CD4-positive, alpha-beta T cell (primary cell): ENCODE data around the gene WNT1. TPM values are rescaled to one million over a fixed set of nuclear protein-coding genes. Genes with fewer than 3 reads are reported as not detected.

ENCODE experiments used
- ATAC-seq: fragments of 200-7000 bp; cut with Tn5 transposase; one replicate; pipeline ENCODE4 v1.10.0; 2022; ENCODE audit warnings: mild to moderate bottlenecking; ENCODE audit not compliant: poor library complexity
- CTCF ChIA-PET: fragments of 350-600 bp; sonication (Branson Sonifier 250); formaldehyde crosslinking; loops from one replicate; lab custom pipeline; 2021; ENCODE audit warnings: antibody characterized with exemption, inconsistent platforms; lab: Charles Lee
- POLR2A ChIA-PET: fragments of 350-600 bp; sonication (Branson Sonifier 250); formaldehyde crosslinking; loops from one replicate; lab custom pipeline; 2021; ENCODE audit warnings: antibody characterized with exemption, inconsistent platforms; lab: Charles Lee
- DNase-seq, 14 experiments: peaks; one replicate each; pipeline ENCODE4 v3.0.0-alpha.2; 2013 to 2020; ENCODE audit warnings: mixed read lengths in 2 of 14
- H3K27ac ChIP-seq, 2 donors: one replicate each; pipeline versions ENCODE4 v1.5.1 to v1.7.0; 2013; ENCODE audit warnings: low read length in 2 of 2, low read depth in 1 of 2, mild to moderate bottlenecking in 1 of 2
- H3K27me3 ChIP-seq, 2 experiments: 1 replicate in 1 of 2; 2 replicates in 1 of 2; pipeline versions ENCODE4 v1.6.1 to v1.7.0; 2013; ENCODE audit warnings: low read length in 2 of 2, control low read depth in 1 of 2, mild to moderate bottlenecking in 1 of 2, moderate library complexity in 1 of 2; ENCODE audit not compliant: insufficient read depth in 2 of 2, control insufficient read depth in 1 of 2
- H3K36me3 ChIP-seq: one replicate; pipeline ENCODE4 v1.6.1; 2013; ENCODE audit warnings: low read length, control low read depth; ENCODE audit not compliant: insufficient read depth
- H3K4me1 ChIP-seq: one replicate; pipeline ENCODE4 v1.6.1; 2013; ENCODE audit warnings: low read length, control low read depth; ENCODE audit not compliant: insufficient read depth
- H3K4me3 ChIP-seq: one replicate; pipeline ENCODE4 v1.5.1; 2013; ENCODE audit warnings: mild to moderate bottlenecking, low read length, moderate library complexity
- H3K9me3 ChIP-seq, 2 experiments: 1 replicate in 1 of 2; 2 replicates in 1 of 2; pipeline versions ENCODE4 v1.6.1 to v1.7.0; 2013; ENCODE audit warnings: low read length in 2 of 2, mild to moderate bottlenecking in 2 of 2, control low read depth in 1 of 2, moderate library complexity in 1 of 2; ENCODE audit not compliant: control insufficient read depth in 1 of 2, insufficient read depth in 1 of 2
- H3K27ac Mint-ChIP-seq: one replicate; pipeline ENCODE4 v1.8.0; 2020; ENCODE audit warnings: mixed read lengths
- H3K27me3 Mint-ChIP-seq: one replicate; pipeline ENCODE4 v1.8.0; 2021; ENCODE audit warnings: mixed read lengths
- H3K36me3 Mint-ChIP-seq: one replicate; pipeline ENCODE4 v1.8.0; 2021; ENCODE audit warnings: low read depth, mixed read lengths
- H3K4me1 Mint-ChIP-seq: one replicate; pipeline ENCODE4 v1.8.0; 2021; ENCODE audit warnings: low read depth, mixed read lengths
- H3K4me3 Mint-ChIP-seq: one replicate; pipeline ENCODE4 v1.8.0; 2020; ENCODE audit warnings: mild to moderate bottlenecking, mixed read lengths
- H3K9me3 Mint-ChIP-seq: one replicate; pipeline ENCODE4 v1.8.0; 2020; ENCODE audit warnings: mixed read lengths
- intact Hi-C, 2 experiments: fragments of 100-400 bp; cut with DNase I in 1 of 2; cut with micrococcal nuclease in 1 of 2; formaldehyde crosslinking; loops; one replicate each; pipeline versions ENCODE4 v1.15.1 to v1.9.0; 2023 to 2025; cut with DNase I, micrococcal nuclease
- total RNA-seq, 174 experiments: library from RNA in 2 of 174; stranded (reverse) in 2 of 174; gene quantifications; one replicate each; pipeline ENCODE4 v1.2.3 and lab custom pipeline; 2021 to 2026
- TF ChIP-seq, protein P1 (sequence below): fragments of 200-600 bp; IDR thresholded peaks from one replicate; pipeline ENCODE4 v1.8.0; 2022; ENCODE audit warnings: antibody characterized with exemption, mild to moderate bottlenecking

WNT1 gene
- total RNA-seq, 2 experiments from 2014 or later = 1.8 to 2.7 TPM

DNA sequence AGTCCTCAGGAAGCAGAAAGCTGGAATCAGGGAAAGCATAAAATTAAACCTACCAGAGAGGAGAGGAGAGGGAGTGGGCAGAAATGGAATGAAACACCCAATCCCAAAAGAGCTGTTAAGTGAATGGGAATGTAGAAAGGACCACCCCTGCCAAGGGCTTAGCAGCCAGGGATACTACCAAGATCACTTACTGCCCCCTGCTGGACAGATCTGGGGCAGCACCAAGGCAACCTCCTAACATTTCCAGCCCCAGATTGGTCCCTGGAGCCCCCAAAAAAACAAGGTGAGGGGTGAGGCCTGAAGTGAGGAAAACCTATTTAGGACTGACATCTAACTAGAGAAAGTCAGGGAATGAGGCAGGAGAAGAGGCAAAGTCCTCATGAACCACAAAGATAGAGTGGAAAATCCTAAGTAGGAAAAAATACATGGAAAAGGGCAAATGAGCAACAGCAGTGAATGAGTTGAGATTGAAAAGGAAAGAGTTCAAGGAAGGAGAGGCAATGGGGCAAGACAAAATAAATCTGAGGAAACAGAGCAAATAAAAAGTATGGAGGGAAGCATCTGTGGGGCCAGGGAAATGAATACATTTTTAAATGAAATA is 41.6 kb upstream of the WNT1 start:
- Mint-ChIP-seq H3K36me3 (peaks cover 75% of the 10 kb centered on the region), H3K27ac (peak overlapping the region; percentile 32), H3K4me1 (peaks cover 32% of the 10 kb centered on the region), H3K9me3 (no peaks in the 10 kb centered on the region), H3K27me3 (no peaks in the 10 kb centered on the region), H3K4me3 (no peak overlapping the region)
- Histone ChIP-seq H3K4me1 (peaks cover 55% of the 10 kb centered on the region), H3K27me3 (no peaks in the 10 kb centered on the region), H3K9me3 (no peaks in the 10 kb centered on the region), H3K36me3 (peaks cover 54% of the 10 kb centered on the region), H3K4me3 (no peak overlapping the region), H3K27ac (no peak overlapping the region)
- TF ChIP-seq, protein P1, sequence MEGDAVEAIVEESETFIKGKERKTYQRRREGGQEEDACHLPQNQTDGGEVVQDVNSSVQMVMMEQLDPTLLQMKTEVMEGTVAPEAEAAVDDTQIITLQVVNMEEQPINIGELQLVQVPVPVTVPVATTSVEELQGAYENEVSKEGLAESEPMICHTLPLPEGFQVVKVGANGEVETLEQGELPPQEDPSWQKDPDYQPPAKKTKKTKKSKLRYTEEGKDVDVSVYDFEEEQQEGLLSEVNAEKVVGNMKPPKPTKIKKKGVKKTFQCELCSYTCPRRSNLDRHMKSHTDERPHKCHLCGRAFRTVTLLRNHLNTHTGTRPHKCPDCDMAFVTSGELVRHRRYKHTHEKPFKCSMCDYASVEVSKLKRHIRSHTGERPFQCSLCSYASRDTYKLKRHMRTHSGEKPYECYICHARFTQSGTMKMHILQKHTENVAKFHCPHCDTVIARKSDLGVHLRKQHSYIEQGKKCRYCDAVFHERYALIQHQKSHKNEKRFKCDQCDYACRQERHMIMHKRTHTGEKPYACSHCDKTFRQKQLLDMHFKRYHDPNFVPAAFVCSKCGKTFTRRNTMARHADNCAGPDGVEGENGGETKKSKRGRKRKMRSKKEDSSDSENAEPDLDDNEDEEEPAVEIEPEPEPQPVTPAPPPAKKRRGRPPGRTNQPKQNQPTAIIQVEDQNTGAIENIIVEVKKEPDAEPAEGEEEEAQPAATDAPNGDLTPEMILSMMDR = peak; percentile 94
- ATAC-seq (peak; percentile 60), DNase-seq (peak; percentile 75 to 90 (median 84))
- CTCF ChIA-PET = interaction anchor here (0.6 to 3.0 kb wide), 7 partner anchors 9 to 83 kb away, joined by 3 to 25 read pairs (median 6); partner anchors contain the start of genes ARF3 and FKBP11
- POLR2A ChIA-PET = interaction anchor here (0.9 to 2.5 kb wide), 4 partner anchors 12 to 83 kb away, joined by 3 to 12 read pairs (median 6); partner anchors contain the start of genes ARF3 and FKBP11
- intact Hi-C loops = loop anchor here (1.0 to 5.0 kb wide), 5 partner anchors 12 to 184 kb away; partner anchors contain the start of gene WNT1 (in 1 of the 2)

DNA sequence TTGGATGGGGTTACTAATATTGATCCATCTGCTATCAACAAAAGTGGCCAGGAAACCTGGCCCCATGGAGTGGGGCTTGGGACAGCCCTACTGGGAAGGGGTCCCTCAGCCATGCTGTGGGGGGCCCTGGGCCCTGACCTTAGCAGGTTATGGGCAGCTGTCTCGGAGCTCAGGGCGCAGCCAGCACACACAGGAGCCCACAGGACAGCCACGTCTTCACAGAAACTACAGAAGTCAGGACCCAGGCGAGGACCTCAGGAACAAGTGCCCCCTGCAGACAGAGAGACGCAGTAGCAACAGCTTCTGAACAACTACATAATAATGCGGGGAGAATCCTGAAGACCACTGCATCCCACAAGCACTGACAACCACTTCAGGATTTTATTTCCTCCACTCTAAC is 41.0 kb upstream of the WNT1 start:
- Mint-ChIP-seq H3K27ac (no peak overlapping the region), H3K27me3 (no peaks in the 10 kb centered on the region), H3K4me3 (no peak overlapping the region), H3K9me3 (no peaks in the 10 kb centered on the region), H3K4me1 (peaks cover 32% of the 10 kb centered on the region), H3K36me3 (peaks cover 82% of the 10 kb centered on the region)
- intact Hi-C loops = loop anchor here (2.0 to 5.0 kb wide), 2 partner anchors 40 to 184 kb away; partner anchors contain the start of gene WNT1 (in 1 of the 2)
- no peak overlapping the region for H3K27ac ChIP-seq
- POLR2A ChIA-PET = interaction anchor here (1.5 to 2.5 kb wide), 2 partner anchors 13 to 84 kb away, joined by 8 to 12 read pairs; partner anchors contain the start of gene FKBP11
- H3K36me3 ChIP-seq = peaks cover 53% of the 10 kb centered on the region
- peak in 1 of 14 experiments; percentile 27 for DNase-seq
- H3K27me3 ChIP-seq = no peaks in the 10 kb centered on the region
- TF ChIP-seq, protein P1 = no peak
- H3K4me3 ChIP-seq = no peak overlapping the region
- CTCF ChIA-PET = interaction anchor here (0.9 to 3.0 kb wide), 5 partner anchors 13 to 84 kb away, joined by 3 to 13 read pairs (median 6); partner anchors contain the start of gene ARF3
- H3K4me1 ChIP-seq = peaks cover 52% of the 10 kb centered on the region
- ATAC-seq = no peak
- no peaks in the 10 kb centered on the region for H3K9me3 ChIP-seq

DNA sequence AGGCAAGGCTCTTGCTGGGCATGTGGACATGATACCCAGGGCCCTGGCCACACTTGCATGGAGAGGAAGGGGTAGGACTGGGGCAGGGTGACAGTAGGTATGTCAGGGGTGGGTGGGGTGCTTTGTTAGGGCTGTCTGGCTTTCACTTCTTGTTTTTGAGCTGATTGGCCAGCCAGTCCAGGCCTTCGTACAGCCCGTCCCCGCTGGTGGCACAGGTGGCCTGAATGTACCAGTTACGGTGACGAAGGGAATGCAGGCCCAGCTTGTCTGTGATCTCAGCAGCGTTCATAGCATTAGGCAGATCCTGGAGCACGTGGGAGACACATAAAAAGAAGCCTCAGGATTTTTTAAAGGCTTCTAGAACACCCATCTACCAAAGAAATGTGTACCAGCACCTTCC is 39.3 kb upstream of the WNT1 start:
- peaks cover 21% of the 10 kb centered on the region for H3K4me1 Mint-ChIP-seq
- no peak overlapping the region for H3K27ac ChIP-seq
- CTCF ChIA-PET = interaction anchor here (1.5 to 3.0 kb wide), 2 partner anchors 14 to 39 kb away, joined by 7 to 11 read pairs; partner anchors contain the start of gene WNT1
- H3K27me3 Mint-ChIP-seq = no peaks in the 10 kb centered on the region
- no peak overlapping the region for H3K4me3 ChIP-seq
- no peaks in the 10 kb centered on the region for H3K9me3 Mint-ChIP-seq
- TF ChIP-seq, protein P1 = no peak
- no peak overlapping the region for H3K27ac Mint-ChIP-seq
- no peak overlapping the region for H3K4me3 Mint-ChIP-seq
- no peaks in the 10 kb centered on the region for H3K9me3 ChIP-seq
- ATAC-seq = no peak
- POLR2A ChIA-PET = interaction anchor here (1.0 to 1.2 kb wide), 2 partner anchors 74 to 86 kb away, joined by 4 to 5 read pairs; no protein-coding TSS in a partner anchor
- peaks cover 36% of the 10 kb centered on the region for H3K4me1 ChIP-seq
- H3K27me3 ChIP-seq = no peaks in the 10 kb centered on the region
- intact Hi-C loops = loop anchor here in 1 of 2 experiments (5.0 kb wide), 1 partner anchor 38 kb away; the partner anchor contains the start of gene WNT1
- no peak for DNase-seq
- H3K36me3 ChIP-seq = peaks cover 49% of the 10 kb centered on the region
- H3K36me3 Mint-ChIP-seq = peaks cover 78% of the 10 kb centered on the region
